Activated T-cell treated with anti-CD3 and anti-CD28 coated beads, Interleukin-2, amount 50 U/mL, for 1 hour (primary cell): ENCODE measurements around the gene CAPRIN2.

Experiments
- DNase-seq: peaks from one replicate; pipeline ENCODE4 v3.0.0-alpha.2; 2020

Gene CAPRIN2

DNA sequence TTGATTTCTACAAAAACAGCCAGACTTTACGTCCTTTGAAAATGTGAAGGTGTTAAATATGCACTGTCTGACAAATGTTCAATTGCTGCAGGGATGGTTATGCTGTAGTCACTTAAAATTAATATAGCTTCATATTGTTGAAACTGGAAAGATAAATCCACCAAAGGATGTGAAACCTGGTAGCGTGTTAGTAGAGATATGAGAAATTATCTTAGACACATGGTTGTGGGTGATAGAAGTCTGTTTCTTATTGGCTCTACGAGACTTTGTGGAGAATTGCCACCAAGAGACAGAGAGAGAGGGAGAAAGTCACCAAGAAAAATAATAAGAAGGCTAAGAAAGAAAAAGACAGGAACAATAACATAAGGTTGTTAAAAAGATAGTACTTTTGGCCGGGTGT lies 2.6 kb upstream of the CAPRIN2 start:
- DNase-seq, result no peak

DNA sequence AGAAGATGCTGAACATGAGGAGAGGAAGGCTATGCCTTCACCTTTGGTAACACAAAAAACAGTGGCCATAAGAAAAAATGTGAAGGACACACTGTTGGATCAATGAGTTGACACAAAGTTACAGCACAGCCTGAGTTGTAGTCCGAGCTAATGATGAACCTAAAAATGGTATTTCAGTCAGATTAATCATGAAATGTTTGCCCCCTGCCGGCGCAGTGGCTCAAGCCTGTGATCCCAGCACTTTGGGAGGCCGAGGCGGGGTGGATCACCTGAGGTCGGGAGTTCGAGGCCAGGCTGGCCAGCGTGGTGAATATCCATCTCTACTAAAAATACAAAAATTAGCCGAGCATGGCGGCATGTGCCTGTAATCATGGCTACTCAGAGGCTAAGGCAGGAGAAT lies 1.3 kb upstream of the CAPRIN2 start:
- DNase-seq, result no peak

DNA sequence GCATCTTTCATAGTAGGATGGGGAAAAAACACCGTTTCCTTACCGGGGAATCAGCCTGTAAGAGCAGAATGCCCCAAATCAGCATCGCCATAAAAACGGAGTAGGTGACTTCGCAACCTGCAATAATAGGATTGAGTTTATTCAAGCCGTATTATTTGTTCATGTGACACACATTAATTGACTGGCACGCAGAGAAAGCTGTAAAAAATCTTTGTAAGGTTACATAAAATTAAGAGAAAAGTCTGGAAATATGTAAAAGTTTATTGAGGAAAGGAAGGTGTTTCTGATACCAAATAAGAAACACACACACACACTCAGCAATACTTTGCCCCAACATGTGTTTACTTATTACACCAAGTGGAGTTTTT lies 628 bp upstream of the CAPRIN2 start:
- no peak for DNase-seq

DNA sequence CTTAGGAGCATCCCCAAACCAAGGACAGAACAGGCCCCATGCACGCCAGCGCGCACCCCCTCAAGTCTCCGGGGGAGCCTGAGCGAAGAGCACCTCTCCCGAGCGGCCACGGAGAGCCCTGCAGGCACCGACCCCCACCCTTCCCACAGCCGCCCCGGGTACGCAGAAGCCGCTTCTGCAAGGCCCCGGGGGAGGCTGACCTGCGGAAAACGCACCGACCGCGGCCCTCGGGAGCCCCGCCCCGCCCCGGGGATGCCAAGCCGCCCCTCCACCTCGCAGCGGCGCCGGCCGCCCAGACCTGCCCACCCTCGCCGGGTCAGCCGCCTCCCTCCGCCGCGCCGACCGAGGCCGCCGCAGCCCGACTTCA lies 385 bp downstream of the CAPRIN2 start:
- DNase-seq, result no peak

DNA sequence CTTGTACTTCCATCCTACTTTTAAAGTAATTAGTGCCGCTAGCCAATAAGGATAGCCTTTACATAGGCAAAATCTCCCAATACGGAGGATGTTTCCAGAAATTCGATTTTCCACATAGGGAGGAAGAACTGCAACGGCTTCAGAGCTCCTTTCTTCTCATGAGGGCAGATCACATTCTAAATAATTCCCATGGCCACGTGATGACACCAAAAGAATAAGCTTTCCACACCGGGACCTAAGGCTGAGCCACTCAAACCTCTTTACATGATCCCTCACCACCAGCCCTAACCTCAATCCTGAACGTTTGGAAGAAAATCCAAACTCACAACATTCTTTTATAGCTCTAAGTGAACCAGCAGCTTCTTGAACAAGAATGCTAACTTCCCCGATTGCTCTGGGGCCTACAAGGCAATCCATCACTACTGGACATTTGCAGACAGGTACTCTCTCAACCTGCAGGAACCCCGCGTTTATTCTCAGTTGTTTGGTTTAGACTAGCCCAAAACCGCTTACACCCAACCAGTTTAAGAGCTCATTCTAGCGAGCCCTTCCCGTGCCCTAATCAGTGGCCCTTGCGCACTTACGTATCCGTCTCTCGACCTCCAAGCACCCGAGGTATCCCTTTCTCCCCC lies 884 bp downstream of the CAPRIN2 start:
- no peak for DNase-seq

DNA sequence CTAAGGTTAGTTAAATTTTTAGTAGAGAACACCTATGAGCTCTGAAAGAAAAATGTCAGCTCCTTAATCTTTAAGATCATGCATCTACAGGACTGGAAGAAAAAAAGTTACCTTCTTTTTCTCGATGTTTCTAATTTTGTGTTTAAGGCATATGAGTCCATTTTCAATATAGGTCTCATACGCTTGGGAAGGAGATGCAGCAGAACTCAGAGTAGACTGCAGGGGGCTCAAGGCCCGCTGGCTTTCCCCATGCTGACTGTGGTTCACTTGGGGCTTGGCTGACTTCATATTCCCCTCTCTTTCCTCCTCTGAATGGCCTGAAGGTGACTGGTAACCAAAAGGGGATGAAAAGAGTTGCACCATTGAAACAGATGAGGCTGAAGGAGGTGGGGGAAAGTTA lies 1.5 kb downstream of the CAPRIN2 start:
- DNase-seq, result peak; percentile 23

DNA sequence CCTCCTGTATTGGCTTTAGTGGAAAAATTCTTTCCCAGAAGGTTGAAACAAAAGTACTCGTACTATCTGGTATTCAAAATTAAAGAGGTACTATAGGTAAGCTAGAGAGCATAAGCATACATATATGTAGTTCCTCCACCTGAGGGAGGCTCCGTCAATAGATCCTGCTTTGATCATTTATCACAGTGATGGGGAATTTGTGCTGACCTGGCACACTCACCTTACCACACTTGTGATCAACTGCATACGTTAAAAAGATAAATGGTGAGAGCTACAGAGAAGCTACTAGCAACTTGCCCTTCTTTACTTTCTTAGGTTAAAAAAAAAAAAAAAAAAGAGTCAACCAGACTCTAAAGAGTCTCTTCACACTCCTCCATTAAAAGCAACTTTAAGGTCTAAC lies 2.5 kb downstream of the CAPRIN2 start:
- no peak for DNase-seq

DNA sequence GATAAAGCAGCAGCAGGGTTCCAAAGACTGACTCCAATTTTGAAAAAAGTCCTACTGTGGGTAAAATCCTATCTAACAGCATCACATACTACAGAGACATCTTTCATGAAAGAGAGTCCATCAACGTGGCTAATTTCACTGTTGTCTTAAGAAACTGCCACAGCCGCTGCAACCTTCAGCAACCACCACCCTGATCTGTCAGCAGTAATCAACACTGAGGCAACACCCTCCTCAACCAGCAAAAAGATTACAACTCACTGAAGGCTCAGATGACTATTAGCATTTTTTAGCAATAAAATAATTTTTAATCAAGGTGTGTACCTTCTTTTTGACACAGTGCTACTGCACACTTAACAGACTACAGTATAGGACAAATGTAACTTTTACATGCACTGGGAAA lies 6.6 kb downstream of the CAPRIN2 start:
- DNase-seq, result no peak

DNA sequence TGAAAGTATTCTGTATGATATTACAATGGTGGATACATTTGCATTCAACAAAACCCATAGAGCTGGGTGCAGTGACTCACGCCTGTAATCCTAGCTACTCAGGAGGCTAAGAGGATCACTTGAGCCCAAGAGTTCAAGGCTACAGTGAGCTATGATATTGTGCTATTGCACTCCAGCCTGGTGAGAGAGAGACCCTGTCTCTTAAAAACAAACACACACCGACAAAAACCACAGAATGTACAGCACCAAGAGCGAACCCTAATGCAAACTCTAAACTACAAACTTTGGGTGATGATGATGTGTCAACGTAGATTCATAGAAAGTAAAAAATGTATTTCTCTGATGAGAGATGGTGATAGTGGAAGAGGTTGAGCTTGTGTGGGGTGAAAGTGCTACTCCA lies 8.6 kb downstream of the CAPRIN2 start:
- DNase-seq, result no peak

DNA sequence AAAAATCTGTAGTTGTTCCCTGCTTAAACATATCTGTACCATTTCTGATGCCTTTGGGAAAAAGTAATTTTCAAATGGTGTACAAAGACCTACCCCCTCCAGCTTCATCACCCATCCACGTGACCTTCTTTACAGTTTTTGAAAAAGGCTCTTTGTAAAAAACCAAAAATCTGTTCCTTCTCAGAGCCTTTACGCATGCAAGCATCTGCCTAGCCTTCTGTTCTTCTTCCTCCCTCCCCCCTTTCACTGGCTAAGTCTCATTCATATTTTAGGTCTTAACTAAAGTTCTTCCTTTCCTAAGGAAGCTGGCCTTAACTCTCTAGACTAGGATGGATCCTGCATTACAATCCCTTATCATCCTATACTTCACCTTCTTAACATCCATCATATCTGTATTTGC lies 10.4 kb downstream of the CAPRIN2 start:
- no peak for DNase-seq

DNA sequence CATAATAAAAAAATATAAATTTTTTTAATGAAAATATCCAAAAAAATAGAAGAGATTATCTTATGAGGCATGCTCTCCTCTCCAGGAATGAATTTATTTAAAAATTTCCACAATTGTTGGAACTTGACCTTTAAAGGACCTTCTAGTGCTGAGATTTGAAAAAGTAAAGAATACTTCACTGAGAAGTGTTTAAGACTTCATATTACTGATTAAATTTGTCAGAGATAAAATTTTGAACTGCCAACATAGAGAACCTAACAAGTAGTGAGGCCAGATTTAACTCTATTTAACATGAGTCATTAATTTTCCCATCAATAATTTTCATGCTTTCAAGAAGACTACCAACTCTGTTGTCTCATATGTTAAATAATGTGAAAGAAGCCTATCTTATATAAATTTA lies 14.5 kb downstream of the CAPRIN2 start:
- DNase-seq, result no peak

DNA sequence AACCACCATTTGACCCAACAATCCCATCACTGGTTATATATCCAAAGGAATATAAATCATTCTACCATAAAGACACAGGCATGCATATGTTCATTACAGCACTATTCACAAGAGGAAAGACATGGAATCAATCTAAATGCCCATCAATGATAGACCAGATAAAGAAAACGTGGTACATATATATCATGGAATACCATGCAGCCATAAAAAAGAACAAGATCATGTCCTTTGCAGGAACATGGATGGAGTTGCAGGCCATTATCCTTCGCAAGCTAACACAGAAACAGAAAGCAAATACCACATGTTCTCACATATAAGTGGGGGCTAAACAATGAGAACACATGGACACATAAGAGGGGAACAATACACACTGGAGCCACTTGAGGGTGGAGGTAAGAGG lies 15.7 kb downstream of the CAPRIN2 start:
- no peak for DNase-seq

DNA sequence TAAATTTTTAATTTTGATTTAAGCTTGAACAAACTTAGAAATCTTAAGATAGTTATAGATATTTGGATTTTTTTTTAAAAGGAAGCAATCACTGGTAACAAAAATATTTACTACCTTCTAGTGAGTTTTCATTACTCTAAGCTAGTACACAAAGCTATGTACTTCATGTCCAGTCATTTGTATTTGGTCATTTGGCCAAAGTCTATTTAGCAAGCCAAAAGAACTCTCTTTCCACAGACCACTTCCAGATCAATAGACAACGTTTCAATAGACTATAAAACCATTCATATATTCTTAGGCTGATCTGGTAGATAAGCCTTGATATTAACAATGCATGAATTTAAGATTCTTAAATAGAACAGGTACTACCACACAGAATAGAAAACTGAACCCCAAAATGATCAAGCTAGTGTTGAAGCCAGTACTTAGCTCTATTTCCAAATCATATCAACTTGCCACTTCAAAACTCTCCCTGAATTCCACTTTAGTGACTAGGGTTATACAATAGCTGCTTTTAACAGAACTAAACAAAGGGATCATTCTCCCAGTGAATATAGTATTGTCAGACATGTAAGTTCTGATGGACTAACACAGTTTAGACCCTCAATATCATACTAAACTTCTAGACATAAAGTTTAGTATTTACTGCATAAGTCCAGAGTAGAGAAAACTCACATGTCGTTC lies 21.7 kb downstream of the CAPRIN2 start:
- no peak for DNase-seq

DNA sequence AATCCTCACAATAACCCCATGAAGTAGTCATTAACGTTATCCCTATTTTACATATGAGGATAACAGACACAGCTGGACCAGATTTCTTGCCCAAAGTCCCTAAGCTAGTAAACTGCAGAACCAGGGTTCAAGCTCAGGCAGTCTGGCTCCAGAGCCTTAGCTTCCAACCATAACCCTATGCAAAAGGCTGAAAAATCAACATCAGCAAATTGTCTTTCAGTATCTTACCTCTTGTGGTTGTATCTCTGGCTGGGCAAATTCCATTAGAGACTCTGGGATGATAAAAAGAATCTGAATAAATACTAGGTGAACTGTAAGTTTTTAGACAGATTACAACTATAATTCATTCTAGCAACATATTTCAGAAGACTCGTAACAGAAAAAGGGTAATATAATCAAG lies 24.7 kb downstream of the CAPRIN2 start:
- no peak for DNase-seq

DNA sequence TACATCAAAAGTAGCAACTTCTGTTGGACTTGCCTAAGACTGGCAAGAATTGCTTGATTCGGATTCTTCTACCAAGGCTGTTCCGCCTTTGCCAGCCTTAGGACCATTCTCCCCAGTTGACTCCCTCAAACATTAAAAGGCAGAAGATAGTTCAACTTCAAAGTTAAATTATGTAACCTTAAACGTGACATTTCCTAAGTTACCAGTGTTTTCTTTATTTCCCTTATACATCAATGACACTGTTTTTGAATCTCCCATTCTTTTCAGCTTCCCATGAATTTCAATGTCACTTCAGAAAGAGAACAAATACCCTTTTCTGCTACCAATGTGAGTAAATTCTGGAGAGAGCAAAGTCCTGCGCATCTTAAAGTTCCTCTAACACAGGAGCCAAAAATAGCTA lies 25.2 kb downstream of the CAPRIN2 start:
- no peak for DNase-seq

DNA sequence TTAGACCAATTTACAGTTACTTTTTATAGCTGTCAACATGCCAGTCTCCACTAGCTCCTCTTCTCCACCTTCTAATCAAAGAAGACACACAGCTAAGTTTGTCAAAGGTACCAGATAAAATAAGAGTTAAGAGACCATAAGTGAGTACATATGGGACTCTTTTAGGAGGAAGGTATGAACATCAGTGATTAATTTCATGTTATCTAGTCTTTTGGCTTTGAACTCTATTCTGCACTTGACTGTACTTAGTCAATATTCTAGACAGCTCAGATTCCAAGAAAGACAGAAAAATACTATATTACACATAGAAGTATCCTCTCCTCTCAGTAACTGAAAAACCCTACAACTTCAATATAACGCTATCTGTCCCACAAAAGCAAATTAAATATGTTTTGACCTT lies 28.1 kb downstream of the CAPRIN2 start:
- DNase-seq, result no peak

DNA sequence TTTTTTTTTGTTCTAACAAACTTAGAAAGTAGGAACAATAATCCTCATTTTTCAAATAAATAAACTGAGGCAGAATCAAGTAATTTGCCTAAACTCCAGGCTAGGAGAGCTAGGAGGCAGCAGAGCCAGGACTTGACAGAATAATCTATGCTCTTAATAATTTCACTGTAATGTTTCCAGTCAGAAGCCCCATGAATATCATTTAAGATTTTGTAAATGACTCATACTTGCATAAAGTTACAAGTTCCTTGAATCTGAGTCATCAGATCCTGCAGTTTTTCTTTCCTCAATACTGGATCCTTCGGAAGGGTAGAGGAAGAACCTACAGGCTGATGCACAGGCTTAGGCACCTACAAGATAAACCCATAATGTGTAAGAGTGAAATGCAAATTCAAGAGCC lies 29.0 kb downstream of the CAPRIN2 start:
- DNase-seq, result no peak

DNA sequence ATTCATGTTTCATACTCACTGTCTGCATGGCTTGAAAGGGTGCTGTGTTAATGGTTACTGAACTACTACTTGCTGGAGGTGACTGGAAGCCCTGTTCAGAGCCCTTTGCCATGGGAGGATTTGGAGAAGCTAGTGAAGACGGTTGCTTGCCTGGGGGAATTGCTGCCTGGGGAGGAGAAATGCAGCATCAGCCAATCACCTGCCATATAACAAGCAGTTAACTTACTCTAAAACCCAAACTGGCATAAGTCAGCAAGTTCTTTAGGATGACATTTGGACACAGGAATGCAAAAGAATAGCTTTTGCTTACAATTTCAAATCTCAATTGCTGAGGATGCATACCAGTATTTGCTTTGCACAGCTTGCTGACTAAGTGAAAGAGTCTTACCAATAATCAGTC lies 35.7 kb downstream of the CAPRIN2 start:
- no peak for DNase-seq

DNA sequence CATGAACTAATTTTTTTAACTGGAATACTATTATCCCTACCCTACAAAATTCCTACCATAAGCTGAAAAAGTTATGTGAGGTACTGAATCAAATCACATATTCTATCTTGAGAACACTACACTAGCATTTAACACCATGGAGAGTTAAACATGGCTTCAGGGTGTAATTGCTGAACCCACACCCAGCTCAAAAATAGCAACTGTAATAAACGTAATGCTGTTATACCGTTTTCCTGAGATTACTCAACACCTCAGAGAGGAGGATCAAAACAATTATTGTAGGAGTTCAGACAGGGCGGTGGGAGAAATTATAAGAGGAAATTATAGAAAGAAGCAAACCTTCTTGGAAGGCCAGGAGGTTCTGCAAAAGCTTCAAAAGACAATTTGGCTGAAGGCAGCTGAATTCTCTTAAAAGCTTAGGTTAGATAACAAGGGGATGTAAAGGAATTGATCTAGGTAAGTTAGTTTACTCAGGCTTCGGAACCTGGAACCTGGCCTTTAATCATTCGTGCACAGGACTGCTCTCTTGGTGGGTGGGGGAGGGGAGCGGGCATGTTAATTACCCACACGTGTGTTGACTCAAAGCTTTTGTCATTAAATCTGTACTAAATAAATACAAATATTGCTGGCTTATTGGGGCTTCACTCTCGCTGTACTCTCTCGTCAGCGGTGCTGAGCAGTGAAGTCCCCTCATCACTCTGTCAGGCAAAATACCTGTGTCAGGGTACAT lies 47.0 kb downstream of the CAPRIN2 start:
- DNase-seq, result no peak

DNA sequence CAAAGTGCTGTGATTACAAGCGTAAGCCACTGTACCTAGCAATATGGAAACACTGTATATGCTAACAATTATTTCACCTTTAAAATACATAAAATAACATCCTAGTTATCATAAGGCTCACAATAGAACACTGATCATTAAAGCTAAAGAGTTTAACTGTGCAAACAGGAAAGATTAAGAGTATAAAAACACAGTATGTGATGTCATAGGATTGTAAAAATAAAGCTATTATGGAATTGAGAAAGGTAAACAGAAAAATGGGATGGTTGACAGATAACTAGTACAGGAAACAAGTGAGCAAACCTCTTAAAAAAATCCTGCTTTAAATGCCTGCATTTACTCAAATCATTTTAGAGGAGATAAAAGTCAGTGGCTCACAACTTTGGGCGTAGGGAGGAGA lies 48.3 kb downstream of the CAPRIN2 start:
- no peak for DNase-seq

DNA sequence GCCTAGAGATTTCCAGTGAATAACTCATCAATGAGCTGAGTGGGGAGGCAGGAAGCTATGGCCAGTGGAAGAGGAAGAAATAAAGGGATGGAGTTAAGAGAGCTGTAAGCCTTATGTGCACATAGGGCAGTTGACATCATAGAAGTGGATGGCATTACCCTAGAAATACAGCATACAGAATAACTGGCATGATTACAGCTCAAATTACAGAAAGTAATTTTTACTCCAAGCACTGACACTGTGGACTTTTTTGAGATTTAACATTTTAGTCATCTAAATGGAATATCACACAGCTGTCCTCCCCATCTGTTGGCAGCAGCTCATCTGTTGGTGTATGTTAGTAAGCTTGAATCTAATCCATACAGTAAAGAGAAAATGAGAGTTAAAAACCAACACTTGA lies 53.7 kb downstream of the CAPRIN2 start:
- DNase-seq, result no peak

DNA sequence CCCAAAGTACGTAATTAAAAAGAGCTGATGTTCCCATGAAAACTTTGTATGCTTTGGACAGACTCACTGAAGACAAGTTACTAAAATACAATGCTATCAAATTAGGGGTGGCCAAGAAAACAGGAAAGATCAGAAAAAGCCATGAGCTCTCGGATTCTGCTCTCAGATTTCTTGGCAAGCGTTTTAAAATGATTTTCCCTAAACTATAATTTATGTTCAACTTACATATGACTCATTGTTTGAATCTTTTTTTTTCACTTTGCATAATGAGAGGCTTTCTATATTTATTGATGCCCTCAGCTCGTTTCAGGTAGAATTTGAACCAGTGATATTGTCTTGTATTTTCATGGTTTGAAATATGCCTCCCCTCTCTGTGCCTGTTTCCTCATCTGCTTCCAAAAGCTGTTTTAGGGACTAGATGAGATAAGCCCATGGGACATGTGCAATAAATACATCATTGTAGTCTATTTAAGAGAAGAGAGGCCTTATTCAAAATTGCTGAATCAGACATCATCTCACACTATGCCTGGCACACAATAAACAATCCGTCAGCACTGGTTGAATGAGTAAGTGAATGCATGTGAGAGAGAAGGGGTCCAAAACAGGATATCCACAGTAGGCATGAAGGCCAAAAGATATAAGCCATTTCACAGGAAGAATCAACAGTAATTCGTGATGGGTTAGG lies 54.4 kb downstream of the CAPRIN2 start:
- DNase-seq, result no peak

DNA sequence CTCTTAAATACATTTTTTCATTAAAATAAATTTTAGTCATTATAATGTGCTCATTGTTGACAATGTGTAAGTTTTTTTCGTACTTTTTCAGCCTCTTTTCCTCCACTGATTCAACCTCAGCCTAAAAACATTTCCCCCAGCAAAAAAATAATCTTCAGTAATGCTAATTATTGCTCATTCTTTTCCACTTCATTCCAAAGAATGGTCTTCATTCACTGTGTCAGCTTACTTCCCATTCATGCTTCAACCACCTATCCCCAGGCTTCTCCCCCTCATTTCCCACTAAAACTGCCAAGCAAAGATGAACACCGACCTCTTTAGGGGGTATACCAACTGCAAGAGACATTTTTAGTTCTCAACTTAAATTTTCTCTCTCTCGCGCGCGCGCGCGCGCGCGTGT lies 56.4 kb downstream of the CAPRIN2 start:
- DNase-seq, result no peak

DNA sequence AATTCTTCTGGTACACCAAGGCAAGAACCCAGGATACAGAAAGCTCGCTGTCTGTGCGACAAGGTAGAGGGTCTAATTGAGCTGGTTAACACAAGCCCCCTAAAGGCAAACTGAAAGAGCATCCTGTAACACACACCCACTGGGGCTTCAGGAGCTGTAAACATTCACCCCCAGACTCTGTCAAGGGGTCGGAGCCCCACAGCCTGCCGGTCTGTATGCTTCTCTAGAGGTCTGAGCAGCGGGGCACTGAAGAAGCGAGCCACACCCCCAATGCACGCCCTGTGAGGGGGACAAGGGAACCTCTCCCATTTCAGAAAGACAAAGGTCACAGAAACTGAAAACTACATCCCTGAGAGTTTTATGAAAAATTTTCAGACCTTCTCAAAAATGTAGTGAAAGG lies 57.8 kb downstream of the CAPRIN2 start:
- no peak for DNase-seq
